ENCODE measurements around the gene PRKCA.

DNA sequence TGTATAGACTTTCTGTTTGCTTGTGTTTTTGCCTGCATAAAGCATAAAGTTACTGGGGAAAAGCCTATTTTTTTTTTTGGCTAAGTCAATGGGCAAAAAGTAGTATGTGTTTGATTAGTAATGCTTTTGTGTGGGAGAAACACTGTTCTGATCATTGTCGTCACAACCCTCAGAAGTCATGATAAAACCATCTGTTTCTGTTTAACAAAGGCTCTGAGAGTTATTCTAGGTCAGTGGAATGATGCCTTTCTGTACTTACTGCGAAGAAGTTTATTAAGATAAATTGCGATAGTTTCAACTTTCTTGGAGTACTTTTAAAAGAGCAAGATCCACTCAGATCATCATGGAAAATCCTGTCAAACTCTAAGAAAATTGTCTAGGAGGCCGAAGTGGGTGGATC is 80.9 kb downstream of the PRKCA start:
- no peak for TF ChIP-seq POLR2A (IDR thresholded peaks at IDR 0.05; ENCODE audit: low read length)
- TF ChIP-seq GATA1 (IDR thresholded peaks at IDR 0.05; ENCODE audit: low read depth, low read length): no peak

All from erythroblast (primary cell).